Measurements from ENCODE around the gene INHBB. TPM values are rescaled to one million over a fixed set of nuclear protein-coding genes. Genes with fewer than 3 reads are reported as not detected.

The INHBB gene
- total and polyA plus RNA-seq, 9 of the 15 experiments (the other 6 are each of a cell fraction or from before 2014, with no cell fraction given), result not detected

GRCh38 chr2:120312860-120313694 is 32.9 kb upstream of the INHBB start (continued):
- TF ChIP-seq, protein P1, sequence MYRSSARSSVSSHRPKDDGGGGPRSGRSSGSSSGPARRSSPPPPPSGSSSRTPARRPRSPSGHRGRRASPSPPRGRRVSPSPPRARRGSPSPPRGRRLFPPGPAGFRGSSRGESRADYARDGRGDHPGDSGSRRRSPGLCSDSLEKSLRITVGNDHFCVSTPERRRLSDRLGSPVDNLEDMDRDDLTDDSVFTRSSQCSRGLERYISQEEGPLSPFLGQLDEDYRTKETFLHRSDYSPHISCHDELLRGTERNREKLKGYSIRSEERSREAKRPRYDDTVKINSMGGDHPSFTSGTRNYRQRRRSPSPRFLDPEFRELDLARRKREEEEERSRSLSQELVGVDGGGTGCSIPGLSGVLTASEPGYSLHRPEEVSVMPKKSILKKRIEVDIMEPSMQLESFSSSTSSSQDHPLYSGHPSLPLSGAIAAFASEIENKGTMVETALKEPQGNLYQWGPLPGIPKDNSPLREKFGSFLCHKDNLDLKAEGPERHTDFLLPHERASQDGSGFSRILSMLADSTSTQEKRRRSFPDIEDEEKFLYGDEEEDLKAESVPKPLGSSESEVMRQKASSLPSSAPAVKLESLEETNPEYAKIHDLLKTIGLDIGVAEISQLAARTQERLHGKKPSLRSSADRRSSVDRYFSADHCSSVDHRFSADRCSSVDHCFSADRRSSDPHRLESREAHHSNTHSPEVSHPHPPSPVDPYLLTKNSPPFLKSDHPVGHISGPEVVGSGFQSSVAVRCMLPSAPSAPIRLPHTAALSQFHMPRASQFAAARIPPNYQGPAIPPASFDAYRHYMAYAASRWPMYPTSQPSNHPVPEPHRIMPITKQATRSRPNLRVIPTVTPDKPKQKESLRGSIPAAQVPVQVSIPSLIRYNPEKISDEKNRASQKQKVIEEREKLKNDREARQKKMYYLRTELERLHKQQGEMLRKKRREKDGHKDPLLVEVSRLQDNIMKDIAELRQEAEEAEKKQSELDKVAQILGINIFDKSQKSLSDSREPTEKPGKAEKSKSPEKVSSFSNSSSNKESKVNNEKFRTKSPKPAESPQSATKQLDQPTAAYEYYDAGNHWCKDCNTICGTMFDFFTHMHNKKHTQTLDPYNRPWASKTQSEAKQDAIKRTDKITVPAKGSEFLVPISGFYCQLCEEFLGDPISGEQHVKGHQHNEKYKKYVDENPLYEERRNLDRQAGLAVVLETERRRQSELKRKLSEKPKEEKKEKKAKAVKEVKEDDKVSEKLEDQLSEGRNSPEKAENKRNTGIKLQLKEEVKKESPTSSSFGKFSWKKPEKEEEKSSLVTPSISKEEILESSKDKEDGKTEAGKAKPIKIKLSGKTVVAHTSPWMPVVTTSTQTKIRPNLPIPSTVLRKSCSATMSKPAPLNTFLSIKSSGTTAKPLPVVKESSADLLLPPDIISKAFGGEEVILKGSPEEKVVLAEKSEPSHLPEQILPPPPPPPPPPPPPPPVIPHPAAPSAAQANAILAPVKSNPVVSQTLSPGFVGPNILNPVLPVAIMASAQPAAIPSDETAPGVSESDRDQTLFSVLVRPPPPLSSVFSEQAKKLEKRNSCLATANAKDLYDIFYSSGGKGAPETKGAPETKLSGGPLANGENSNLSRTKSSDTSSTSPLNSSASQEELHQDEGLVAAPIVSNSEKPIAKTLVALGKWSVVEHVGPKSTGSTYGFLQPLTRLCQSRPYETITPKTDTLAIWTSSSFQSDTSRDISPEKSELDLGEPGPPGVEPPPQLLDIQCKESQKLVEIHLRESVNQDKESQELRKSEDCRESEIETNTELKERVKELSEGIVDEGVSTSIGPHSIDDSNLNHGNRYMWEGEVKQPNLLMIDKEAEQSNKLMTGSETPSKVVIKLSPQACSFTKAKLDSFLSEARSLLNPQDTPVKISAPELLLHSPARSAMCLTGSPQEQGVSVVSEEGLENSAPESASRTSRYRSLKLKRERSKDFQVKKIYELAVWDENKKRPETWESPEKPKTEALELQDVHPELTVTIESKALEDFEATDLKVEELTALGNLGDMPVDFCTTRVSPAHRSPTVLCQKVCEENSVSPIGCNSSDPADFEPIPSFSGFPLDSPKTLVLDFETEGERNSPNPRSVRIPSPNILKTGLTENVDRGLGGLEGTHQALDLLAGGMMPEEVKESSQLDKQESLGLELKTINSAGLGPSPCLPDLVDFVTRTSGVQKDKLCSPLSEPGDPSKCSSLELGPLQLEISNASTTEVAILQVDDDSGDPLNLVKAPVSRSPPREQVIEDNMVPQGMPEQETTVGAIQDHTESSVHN (IDR thresholded peaks at IDR 0.05; ENCODE audit: borderline replicate concordance in 1 of 2, low read depth in 1 of 2), result no peak
- no peak; the same call in 1 of the 2 replicates for TF ChIP-seq FOXJ3 (CRISPR knock-in tag; IDR thresholded peaks at IDR 0.05)
- no peak for TF ChIP-seq KAT8 (IDR thresholded peaks at IDR 0.05; ENCODE audit: low read depth)
- TF ChIP-seq ARNT (IDR thresholded peaks at IDR 0.05), result no peak
- TF ChIP-seq ELF4 (CRISPR knock-in tag; IDR thresholded peaks at IDR 0.05), result no peak
- TF ChIP-seq ZNF512 (tag; IDR thresholded peaks at IDR 0.05), result no peak
- TF ChIP-seq SRSF9 (IDR thresholded peaks at IDR 0.05; ENCODE audit: borderline replicate concordance, low read depth, low read length), result no peak
- peak; percentile 44; the same call in 1 of the 2 replicates for TF ChIP-seq RB1 (IDR thresholded peaks at IDR 0.05; ENCODE audit: low read depth)
- no peak for TF ChIP-seq TEAD2 (tag; IDR thresholded peaks at IDR 0.05)
- peak in 1 of 2 experiments; percentile 63; a peak in 1 of 4 replicates for TF ChIP-seq RCOR1 (IDR thresholded peaks at IDR 0.05; ENCODE audit: borderline replicate concordance in 1 of 2, low read depth in 2 of 2, low read length in 2 of 2)
- no peak for TF ChIP-seq NONO (IDR thresholded peaks at IDR 0.05; ENCODE audit: low read depth in 2 of 2, low read length in 1 of 2)
- no peak for TF ChIP-seq MEF2D (tag; conservative IDR thresholded peaks at IDR 0.05; ENCODE audit: low read depth)
- TF ChIP-seq GATAD2A (IDR thresholded peaks at IDR 0.05), result no peak
- TF ChIP-seq CTCFL (IDR thresholded peaks at IDR 0.05; ENCODE audit: borderline replicate concordance, insufficient read depth, low read depth, low read length, poor library complexity, severe bottlenecking), result no peak
- TF ChIP-seq SPI1 (IDR thresholded peaks at IDR 0.05; ENCODE audit: borderline replicate concordance, low read depth, low read length), result no peak

Measured in K562 (cell line).